Caco-2 (cell line): ENCODE measurements around the gene WBP1L. TPM values are rescaled to one million over a fixed set of nuclear protein-coding genes. Genes with fewer than 3 reads are reported as not detected.

Experiments used
- BruUV-seq: library from RNA; stranded (reverse); fragments of 400-500 nt; replicated peaks from 2 replicates; lab custom pipeline; 2021; lab: Mats Ljungman, UMichigan
- CTCF ChIA-PET: fragments of 300-600 bp; sonication (Branson Sonifier 250); formaldehyde crosslinking; loops from one replicate; lab custom pipeline; 2022; ENCODE audit warnings: antibody characterized with exemption; lab: Charles Lee
- POLR2A ChIA-PET: fragments of 300-600 bp; sonication (Branson Sonifier 250); formaldehyde crosslinking; loops from one replicate; lab custom pipeline; 2022; ENCODE audit warnings: antibody characterized with exemption; lab: Charles Lee
- DNase-seq, 2 experiments: peaks; one replicate each; pipeline versions ENCODE4 v3.0.0 to v3.0.0-alpha.2; 2020 to 2022
- H3K27me3 ChIP-seq: replicated peaks from 2 replicates; pipeline ENCODE4 v1.6.0; 2011; ENCODE audit warnings: low read length; ENCODE audit not compliant: control insufficient read depth, insufficient read depth
- H3K36me3 ChIP-seq: 2 replicates; pipeline ENCODE4 v1.5.1; 2011; ENCODE audit warnings: low read length; ENCODE audit not compliant: control insufficient read depth, insufficient read depth
- H3K4me1 ChIP-seq: fragments of 250-450 bp; sonication (Bioruptor Pico); 2 replicates; pipeline ENCODE4 v1.5.1; 2020; ENCODE audit warnings: mild to moderate bottlenecking
- H3K4me3 ChIP-seq: 2 replicates; pipeline ENCODE4 v1.5.1; 2011; ENCODE audit warnings: low read depth, mild to moderate bottlenecking, control low read depth, low read length
- H3K9me3 ChIP-seq: fragments of 250-450 bp; sonication (Bioruptor Pico); 2 replicates; pipeline ENCODE4 v1.5.1; 2020; ENCODE audit warnings: mild to moderate bottlenecking, moderate library complexity
- H3K27ac Mint-ChIP-seq: one replicate; pipeline ENCODE4 v1.8.0; 2022; ENCODE audit warnings: mixed read lengths; ENCODE audit not compliant: unreplicated experiment
- H3K27me3 Mint-ChIP-seq: one replicate; pipeline ENCODE4 v1.8.0; 2022; ENCODE audit warnings: mixed read lengths; ENCODE audit not compliant: insufficient read depth, unreplicated experiment
- H3K36me3 Mint-ChIP-seq: one replicate; pipeline ENCODE4 v1.8.0; 2022; ENCODE audit warnings: mild to moderate bottlenecking, mixed read lengths; ENCODE audit not compliant: insufficient read depth, unreplicated experiment
- H3K4me1 Mint-ChIP-seq: one replicate; pipeline ENCODE4 v1.8.0; 2022; ENCODE audit warnings: low read depth, mixed read lengths; ENCODE audit not compliant: unreplicated experiment
- H3K4me3 Mint-ChIP-seq: one replicate; pipeline ENCODE4 v1.8.0; 2022; ENCODE audit warnings: mild to moderate bottlenecking, moderate library complexity, mixed read lengths; ENCODE audit not compliant: unreplicated experiment
- H3K9me3 Mint-ChIP-seq: one replicate; pipeline ENCODE4 v1.8.0; 2022; ENCODE audit warnings: mixed read lengths; ENCODE audit not compliant: unreplicated experiment
- intact Hi-C: fragments of 100-400 bp; cut with micrococcal nuclease; formaldehyde crosslinking; loops from one replicate; pipeline ENCODE4 v1.10.0; 2022; ENCODE audit not compliant: unreplicated experiment
- total RNA-seq: library from RNA; stranded (reverse); gene quantifications from 2 replicates; pipeline ENCODE4 v1.2.3, GENCODE V29; 2022
- TF ChIP-seq, protein P1 (sequence below), 2 experiments: fragments of 200-600 bp in 1 of 2; IDR thresholded peaks; 1 replicate in 1 of 2; 2 replicates in 1 of 2; pipeline versions ENCODE4 v1.5.1 to v1.8.0; 2011 to 2022; ENCODE audit warnings: antibody characterized with exemption in 1 of 2, control low read depth in 1 of 2, inconsistent platforms in 1 of 2, low read depth in 1 of 2, low read length in 1 of 2, mild to moderate bottlenecking in 1 of 2, moderate library complexity in 1 of 2; ENCODE audit not compliant: insufficient read depth in 1 of 2, severe bottlenecking in 1 of 2, unreplicated experiment in 1 of 2

The WBP1L gene
- total RNA-seq, 1 experiment from 2014 or later: 28.2 TPM

- peaks cover 10% of the 10 kb centered on the region for H3K36me3 Mint-ChIP-seq
- ChIA-PET POLR2A (no interaction called here), CTCF (interaction anchor here (0.6 to 1.1 kb wide), 2 partner anchors 14 to 50 kb away, joined by 3 to 4 read pairs; no protein-coding TSS in a partner anchor)
- no peaks in the 10 kb centered on the region for H3K27me3 Mint-ChIP-seq
- H3K4me3 Mint-ChIP-seq: no peak overlapping the region
- no peaks in the 10 kb centered on the region; the same call in 1 of the 2 replicates for H3K9me3 ChIP-seq
- H3K4me3 ChIP-seq: no peak overlapping the region
- peaks cover 26% of the 10 kb centered on the region for H3K4me1 Mint-ChIP-seq
- intact Hi-C loops: loop anchor here (2.0 kb wide), 1 partner anchor 14 kb away; no protein-coding TSS in a partner anchor
- no peaks in the 10 kb centered on the region for H3K9me3 Mint-ChIP-seq
- no TSS peak for BruUV-seq
- TF ChIP-seq, protein P1, sequence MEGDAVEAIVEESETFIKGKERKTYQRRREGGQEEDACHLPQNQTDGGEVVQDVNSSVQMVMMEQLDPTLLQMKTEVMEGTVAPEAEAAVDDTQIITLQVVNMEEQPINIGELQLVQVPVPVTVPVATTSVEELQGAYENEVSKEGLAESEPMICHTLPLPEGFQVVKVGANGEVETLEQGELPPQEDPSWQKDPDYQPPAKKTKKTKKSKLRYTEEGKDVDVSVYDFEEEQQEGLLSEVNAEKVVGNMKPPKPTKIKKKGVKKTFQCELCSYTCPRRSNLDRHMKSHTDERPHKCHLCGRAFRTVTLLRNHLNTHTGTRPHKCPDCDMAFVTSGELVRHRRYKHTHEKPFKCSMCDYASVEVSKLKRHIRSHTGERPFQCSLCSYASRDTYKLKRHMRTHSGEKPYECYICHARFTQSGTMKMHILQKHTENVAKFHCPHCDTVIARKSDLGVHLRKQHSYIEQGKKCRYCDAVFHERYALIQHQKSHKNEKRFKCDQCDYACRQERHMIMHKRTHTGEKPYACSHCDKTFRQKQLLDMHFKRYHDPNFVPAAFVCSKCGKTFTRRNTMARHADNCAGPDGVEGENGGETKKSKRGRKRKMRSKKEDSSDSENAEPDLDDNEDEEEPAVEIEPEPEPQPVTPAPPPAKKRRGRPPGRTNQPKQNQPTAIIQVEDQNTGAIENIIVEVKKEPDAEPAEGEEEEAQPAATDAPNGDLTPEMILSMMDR (IDR thresholded peaks at IDR 0.05; ENCODE audit: insufficient read depth in 1 of 2, low read depth in 1 of 2, low read length in 1 of 2, severe bottlenecking in 1 of 2, unreplicated experiment in 1 of 2): no peak
- no peak for DNase-seq
- no peaks in the 10 kb centered on the region for H3K36me3 ChIP-seq
- H3K27ac Mint-ChIP-seq: peak overlapping the region; percentile 81
- peaks cover 47% of the 10 kb centered on the region for H3K4me1 ChIP-seq
- no peaks in the 10 kb centered on the region for H3K27me3 ChIP-seq
Measured at GRCh38 chr10:102763037-102763607, 19.4 kb downstream of the WBP1L start.

DNA sequence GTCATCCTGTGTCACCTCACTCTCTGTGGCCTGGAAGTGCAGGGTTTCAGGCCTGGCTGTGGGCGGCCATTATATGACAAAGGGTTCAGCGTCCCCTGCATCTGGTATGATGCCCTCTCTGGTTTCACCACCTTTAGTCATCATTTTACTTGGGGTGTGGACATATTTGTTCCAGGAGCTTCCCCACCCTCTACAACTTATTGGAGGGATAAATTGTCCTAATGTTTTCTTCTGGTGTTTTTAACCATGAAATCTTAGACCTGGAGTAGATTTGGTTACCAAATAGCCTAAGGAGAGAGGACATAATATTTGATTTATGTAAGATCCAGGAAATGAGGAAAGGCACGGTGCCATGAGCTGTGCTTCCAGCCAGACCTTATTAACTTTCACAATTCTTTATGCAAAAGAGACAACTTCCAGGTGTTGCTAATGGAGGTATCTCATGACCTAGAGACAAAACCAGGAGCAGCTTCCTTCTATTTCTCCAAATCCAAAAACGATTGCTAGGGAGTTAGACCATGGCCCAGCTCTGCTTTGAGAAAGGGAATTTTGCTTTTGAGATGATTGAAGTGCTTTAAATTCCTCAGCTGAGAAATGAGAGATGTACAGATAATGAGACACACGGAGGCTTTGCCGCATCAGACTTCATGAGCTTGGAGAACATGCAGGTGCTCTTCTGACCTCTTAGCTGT, 20.9 kb downstream of the WBP1L start:
- H3K36me3 Mint-ChIP-seq: peaks cover 10% of the 10 kb centered on the region
- CTCF ChIA-PET: interaction anchor here (0.7 to 1.5 kb wide), 4 partner anchors 11 to 153 kb away, joined by 3 to 6 read pairs (median 4); partner anchors contain the start of genes ARL3, CNNM2 and SFXN2

DNA sequence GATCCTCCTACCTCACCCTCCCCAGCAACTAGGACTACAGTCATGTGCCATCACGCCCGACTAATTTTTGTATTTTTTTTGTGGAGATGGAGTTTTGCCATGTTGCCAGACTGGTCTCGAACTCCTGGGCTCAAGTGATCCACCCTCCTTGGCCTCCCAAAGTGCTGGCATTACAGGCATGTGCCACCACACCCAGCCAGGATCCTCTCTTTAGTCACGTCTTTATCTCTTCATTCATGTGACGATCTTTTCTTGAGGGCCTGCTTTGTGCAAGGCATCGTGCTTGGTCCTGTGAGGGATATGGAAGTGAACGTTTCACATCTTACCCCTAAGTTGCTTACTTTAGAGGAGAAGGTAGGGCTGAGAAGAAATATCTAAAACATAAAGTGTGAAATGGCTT, 21.6 kb downstream of the WBP1L start:
- Mint-ChIP-seq H3K27ac (peak overlapping the region; percentile 43), H3K4me1 (peaks cover 40% of the 10 kb centered on the region), H3K36me3 (peaks cover 10% of the 10 kb centered on the region), H3K27me3 (no peaks in the 10 kb centered on the region), H3K9me3 (no peaks in the 10 kb centered on the region), H3K4me3 (no peak overlapping the region)
- H3K36me3 ChIP-seq: no peaks in the 10 kb centered on the region
- H3K4me1 ChIP-seq: peaks cover 57% of the 10 kb centered on the region
- H3K9me3 ChIP-seq: no peaks in the 10 kb centered on the region; the same call in 1 of the 2 replicates
- intact Hi-C loops: no loop called here
- no peaks in the 10 kb centered on the region for H3K27me3 ChIP-seq
- POLR2A ChIA-PET: interaction anchor here (1.3 kb wide), 1 partner anchor 12 kb away, joined by 6 read pairs; no protein-coding TSS in a partner anchor
- no peak for DNase-seq
- TF ChIP-seq, protein P1 (IDR thresholded peaks at IDR 0.05; ENCODE audit: insufficient read depth in 1 of 2, low read depth in 1 of 2, low read length in 1 of 2, severe bottlenecking in 1 of 2, unreplicated experiment in 1 of 2): no peak
- no peak overlapping the region for H3K4me3 ChIP-seq
- BruUV-seq: no TSS peak
- CTCF ChIA-PET: interaction anchor here (0.7 to 1.5 kb wide), 4 partner anchors 12 to 153 kb away, joined by 3 to 6 read pairs (median 4); partner anchors contain the start of genes ARL3, CNNM2 and SFXN2

More for the DNA sequence above, 20.9 kb downstream of the WBP1L start:
- Histone ChIP-seq H3K27me3 (no peaks in the 10 kb centered on the region), H3K4me1 (peaks cover 50% of the 10 kb centered on the region), H3K36me3 (no peaks in the 10 kb centered on the region), H3K9me3 (no peaks in the 10 kb centered on the region; the same call in 1 of the 2 replicates), H3K4me3 (no peak overlapping the region)
- TF ChIP-seq, protein P1 (IDR thresholded peaks at IDR 0.05; ENCODE audit: insufficient read depth in 1 of 2, low read depth in 1 of 2, low read length in 1 of 2, severe bottlenecking in 1 of 2, unreplicated experiment in 1 of 2): no peak
- H3K4me3 Mint-ChIP-seq: no peak overlapping the region
- BruUV-seq: no TSS peak
- H3K4me1 Mint-ChIP-seq: peaks cover 33% of the 10 kb centered on the region
- intact Hi-C loops: no loop called here
- peak; percentile 33 to 61 for DNase-seq
- POLR2A ChIA-PET: interaction anchor here (1.3 kb wide), 1 partner anchor 13 kb away, joined by 6 read pairs; no protein-coding TSS in a partner anchor
- peak overlapping the region; percentile 43 for H3K27ac Mint-ChIP-seq
- H3K27me3 Mint-ChIP-seq: no peaks in the 10 kb centered on the region
- H3K9me3 Mint-ChIP-seq: no peaks in the 10 kb centered on the region
